HG03066 (cell line): Measurements from ENCODE around the gene NUBP2.

Experiments
- ATAC-seq: cut with Tn5 transposase; IDR thresholded peaks from one replicate; pipeline ENCODE4 v1.9.1; 2021; ENCODE audit warnings: low read depth; ENCODE audit not compliant: unreplicated experiment

NUBP2 gene

GRCh38 chr16:1781758-1782407, 877 bp upstream of the NUBP2 start:
- ATAC-seq = no peak

DNA sequence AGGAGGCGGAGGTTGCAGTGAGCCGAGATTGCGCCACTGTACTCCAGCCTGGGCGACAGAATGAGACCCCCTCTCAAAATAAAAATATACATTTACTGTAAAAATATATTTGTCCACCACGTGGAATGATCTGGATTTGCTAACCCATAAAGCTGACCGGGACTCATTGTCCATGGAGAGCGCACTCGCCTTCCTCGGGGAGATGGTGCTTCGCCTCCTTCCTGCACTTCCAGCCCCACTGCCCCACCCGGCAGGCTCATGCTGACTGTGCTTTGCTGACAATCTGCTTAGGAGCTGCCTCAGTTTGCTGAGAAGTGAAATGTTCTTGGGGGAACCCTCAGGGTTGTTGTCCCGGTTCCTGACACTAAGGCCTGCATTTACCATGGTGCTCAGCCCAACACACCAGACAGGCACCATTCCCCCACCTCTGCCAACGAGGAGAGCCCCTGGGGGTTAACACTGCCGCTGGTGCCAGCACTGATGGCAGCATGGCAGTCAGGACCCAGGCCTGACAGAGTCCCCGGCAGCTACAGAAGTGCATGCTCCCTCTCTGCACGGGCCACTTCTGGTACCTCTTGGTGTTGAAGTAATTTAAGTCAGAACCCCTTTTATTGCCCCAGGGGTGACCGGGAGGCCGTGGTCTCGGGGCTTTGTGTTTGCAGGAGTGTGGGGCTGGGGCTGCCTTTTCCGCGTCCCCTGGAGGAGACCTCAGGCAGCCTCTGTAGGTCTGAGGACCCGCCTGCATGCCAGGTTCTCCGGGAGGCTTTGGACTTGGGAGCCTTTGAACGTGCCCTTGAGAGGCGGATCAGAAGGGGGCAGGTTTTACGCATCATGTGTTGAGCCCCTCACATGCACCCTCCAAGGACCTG, 2.5 kb downstream of the NUBP2 start:
- ATAC-seq = no peak

GRCh38 chr16:1785846-1786170, 3.0 kb downstream of the NUBP2 start:
- ATAC-seq = no peak

- no peak for ATAC-seq
Observed at GRCh38 chr16:1786242-1787055, 3.7 kb downstream of the NUBP2 start.

DNA sequence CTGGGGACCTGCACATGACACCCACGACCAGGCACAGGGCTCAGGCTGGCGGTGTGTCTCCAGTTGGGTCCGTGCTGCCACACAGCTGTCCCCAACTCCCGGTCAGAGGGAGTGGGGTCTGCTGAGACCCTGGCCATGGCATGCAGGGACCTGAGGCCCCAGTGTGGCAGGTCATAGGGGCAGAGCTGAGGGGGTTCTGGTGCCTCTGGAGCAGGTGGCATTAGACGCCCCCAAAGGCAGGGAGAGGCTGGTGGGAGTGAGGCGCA, 4.2 kb downstream of the NUBP2 start:
- ATAC-seq = no peak

DNA sequence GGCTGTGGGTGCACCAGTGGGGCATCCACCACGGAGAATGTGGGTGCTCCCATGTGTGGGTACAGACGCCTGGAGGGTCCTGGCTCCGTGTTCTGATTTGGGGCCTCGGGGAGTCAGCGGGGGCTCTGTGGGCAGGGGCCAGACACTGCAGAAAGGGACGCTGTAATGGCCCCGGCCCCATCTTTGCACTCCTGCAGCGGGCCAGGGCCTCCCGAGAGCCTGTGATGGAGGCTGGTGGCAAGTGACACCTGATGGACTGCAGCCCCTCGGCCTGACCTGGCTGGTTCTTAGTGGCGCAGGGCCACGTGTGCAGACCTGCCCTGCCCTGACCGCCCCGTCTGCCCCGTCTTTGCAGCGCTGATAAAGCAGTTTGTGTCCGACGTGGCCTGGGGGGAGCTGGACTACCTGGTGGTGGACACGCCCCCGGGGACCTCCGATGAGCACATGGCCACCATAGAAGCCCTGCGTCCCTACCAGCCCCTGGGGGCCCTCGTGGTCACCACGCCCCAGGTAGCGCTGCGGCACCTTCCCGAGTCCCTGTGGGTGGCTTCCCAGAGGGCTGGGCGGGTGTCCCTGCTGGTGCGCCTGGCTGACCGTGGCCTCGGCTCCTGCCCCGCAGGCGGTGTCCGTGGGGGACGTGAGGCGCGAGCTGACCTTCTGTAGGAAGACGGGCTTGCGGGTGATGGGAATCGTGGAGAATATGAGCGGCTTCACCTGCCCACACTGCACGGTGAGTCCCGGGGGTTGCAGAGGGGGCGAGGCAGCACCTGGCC, 4.7 kb downstream of the NUBP2 start:
- ATAC-seq = no peak

GRCh38 chr16:1788095-1788707, 5.4 kb downstream of the NUBP2 start:
- no peak for ATAC-seq

- no peak for ATAC-seq
Observed at GRCh38 chr16:1788708-1789100, 5.9 kb downstream of the NUBP2 start.

GRCh38 chr16:1789643-1790045, 6.9 kb downstream of the NUBP2 start:
- no peak for ATAC-seq

DNA sequence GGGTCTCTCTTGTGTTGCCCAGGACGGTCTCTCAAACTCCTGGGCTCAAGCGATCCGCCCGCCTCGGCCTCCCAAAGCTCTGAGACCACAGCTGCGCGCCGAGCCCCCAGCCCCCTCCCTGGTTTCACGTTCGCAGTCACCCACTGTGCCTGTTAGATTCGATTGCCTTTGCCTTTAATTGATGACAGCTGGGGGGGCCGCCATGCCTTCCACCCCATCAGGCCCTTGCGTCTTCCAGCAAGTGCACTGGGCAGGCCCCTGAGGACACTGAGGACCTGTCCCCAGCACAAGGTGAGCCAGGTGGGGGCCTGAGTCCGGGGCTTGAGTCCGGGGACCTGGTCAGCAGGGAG, 7.5 kb downstream of the NUBP2 start:
- ATAC-seq = no peak

DNA sequence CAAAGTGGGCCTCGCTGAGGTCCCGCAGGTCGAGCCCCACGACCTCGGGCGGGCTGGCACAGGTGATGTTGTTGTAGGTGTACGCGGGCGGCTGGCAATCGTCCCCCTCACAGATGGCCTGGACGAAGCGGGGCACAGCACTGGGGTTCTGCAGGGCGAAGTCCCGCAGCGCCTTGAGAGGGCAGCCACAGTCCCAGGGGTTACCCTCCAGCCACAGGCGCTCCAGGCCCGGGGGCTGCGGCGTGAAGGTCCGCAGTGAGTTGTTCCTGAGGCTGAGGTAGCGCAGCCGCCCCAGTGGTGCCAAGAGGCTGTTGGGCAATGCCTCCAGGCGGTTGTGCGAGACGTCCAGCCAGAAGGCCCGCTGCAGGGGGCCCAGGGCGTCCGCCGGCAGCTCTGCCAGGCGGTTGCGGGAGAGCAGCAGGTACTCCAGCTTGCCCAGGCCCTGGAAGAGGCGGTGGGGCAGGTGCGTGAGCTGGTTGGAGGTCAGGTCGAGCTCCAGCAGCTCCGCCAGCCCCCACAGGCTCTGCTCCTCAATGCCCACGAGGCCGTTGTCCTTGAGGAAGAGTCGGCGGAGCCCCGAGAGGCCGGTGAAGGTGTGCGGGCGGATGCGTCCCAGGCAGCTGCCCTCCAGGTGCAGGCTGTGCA, 8.0 kb downstream of the NUBP2 start:
- ATAC-seq = no peak

GRCh38 chr16:1791256-1791942, 8.6 kb downstream of the NUBP2 start:
- no peak for ATAC-seq

DNA sequence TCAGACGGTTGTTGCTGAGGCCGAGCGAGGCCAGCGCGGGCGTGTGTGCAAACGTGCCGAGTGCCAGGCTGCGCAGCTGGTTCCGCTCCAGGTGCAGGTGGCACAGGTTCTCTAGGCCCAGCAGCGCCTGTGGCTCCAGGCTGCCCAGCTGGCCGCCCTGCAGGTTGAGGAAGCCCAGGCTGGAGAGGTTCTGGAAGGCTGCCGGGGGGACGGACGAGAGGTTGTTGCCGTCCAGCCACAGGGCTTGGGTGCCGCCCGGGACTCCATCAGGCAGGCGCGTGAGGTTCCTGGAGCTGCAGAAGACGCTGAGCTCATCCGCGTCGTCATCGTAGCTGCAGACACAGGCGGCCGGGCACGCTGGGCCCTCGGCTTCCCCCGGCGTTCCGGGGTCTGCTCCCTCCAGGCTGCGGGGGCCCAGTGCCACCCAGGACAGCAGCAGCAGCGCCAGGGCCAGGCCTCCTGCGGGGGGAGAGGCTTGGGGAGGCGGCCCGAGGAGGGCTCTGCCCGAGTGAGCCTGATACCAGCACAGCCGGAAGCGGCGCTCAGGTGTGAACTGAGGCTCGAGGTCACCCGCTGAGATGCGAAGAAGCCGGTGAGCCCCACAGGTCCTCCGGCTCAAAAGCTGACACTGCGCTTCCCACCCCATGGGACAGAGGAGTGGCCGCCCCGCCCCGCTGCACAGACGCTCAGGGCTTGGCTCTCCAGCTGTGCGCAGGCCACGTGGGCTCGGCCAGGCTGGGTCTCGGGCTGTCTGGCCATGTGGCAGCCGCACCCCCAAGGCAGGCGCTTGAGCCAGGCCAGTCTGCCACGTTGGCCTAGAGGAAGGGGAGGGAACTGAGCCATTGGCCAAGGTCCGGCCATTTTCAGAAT, 9.4 kb downstream of the NUBP2 start:
- no peak for ATAC-seq

- ATAC-seq = no peak
Observed at GRCh38 chr16:1792836-1793577, 10.2 kb downstream of the NUBP2 start.

- ATAC-seq = no peak
Observed at GRCh38 chr16:1793578-1794220, 10.9 kb downstream of the NUBP2 start, which contains the start of gene IGFALS. TSS of gene IGFALS (minus strand) at chr16:1793705. CDS start at chr16:1793652, 53 bp downstream.

DNA sequence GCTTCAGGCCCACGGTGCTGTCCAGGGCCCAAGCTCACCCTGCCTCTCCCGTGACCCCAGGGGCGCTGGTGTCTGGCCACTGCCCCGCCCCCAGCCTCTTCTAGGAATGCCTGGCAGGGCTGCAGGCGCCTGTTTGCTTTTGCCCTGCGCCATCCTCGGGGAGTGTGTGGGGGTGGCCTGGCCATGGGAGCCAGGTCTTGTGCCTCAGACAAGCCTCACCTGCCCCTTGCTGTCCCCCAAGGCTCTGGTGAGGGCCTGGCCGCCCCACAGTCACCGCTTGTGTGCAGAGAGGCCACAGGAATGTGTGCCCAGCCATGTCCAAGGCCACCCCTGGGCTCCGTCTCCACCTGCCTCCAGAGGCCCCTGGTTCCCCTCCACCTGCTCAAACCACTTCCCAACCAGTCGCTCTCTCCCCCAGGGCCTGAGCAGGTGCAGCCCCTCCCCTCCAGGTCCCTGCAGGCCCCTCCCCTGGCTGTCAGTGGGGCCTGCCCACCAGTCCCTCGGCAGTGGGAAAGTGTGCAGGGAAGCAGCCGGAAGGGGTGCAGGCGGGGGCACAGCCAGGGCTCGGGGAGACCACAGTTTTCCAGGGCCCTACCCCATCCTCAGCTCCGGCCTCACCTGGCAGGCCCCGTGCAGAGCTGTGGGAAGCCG, 11.6 kb downstream of the NUBP2 start:
- ATAC-seq = no peak
